Natural killer cell treated with Interleukin-12 subunit alpha and Interleukin-12 subunit beta and Interleukin-15 and Interleukin-18, amount 100 ng/mL, for 72 hours (primary cell): Measurements from ENCODE around the gene CLBA1. TPM values are rescaled to one million over a fixed set of nuclear protein-coding genes. Genes with fewer than 3 reads are reported as not detected.

Experiments
- ATAC-seq, 2 donors: fragments of 150-1000 bp; cut with Tn5 transposase in 1 of 2; sonication (Bioruptor Pico), chemical (Tn5 transposase) in 1 of 2; 2 replicates each; pipeline ENCODE4 v1.10.0; 2021
- DNase-seq: peaks from one replicate; pipeline ENCODE4 v3.0.0; 2022; ENCODE audit warnings: low spot score
- H3K27ac Mint-ChIP-seq, 2 donors: 1 replicate in 1 of 2; 2 replicates in 1 of 2; pipeline ENCODE4 v1.8.0; 2022; ENCODE audit warnings: mixed read lengths in 2 of 2, mild to moderate bottlenecking in 1 of 2, moderate library complexity in 1 of 2
- H3K27me3 Mint-ChIP-seq, 2 donors: 1 replicate in 1 of 2; 2 replicates in 1 of 2; pipeline ENCODE4 v1.8.0; 2022; ENCODE audit warnings: mixed read lengths in 2 of 2
- H3K36me3 Mint-ChIP-seq: one replicate; pipeline ENCODE4 v1.8.0; 2022; ENCODE audit warnings: mixed read lengths
- H3K4me1 Mint-ChIP-seq, 2 donors: 1 replicate in 1 of 2; 2 replicates in 1 of 2; pipeline ENCODE4 v1.8.0; 2022; ENCODE audit warnings: low read depth in 2 of 2, mixed read lengths in 2 of 2, mild to moderate bottlenecking in 1 of 2
- H3K4me3 Mint-ChIP-seq: one replicate; pipeline ENCODE4 v1.8.0; 2022; ENCODE audit warnings: mixed read lengths
- H3K9me3 Mint-ChIP-seq: 2 replicates; pipeline ENCODE4 v1.8.0; 2022; ENCODE audit warnings: mixed read lengths
- total RNA-seq, 2 donors: library from RNA; stranded (reverse); gene quantifications; one replicate each; pipeline ENCODE4 v1.2.3, GENCODE V29; 2022

CLBA1 gene
- total RNA-seq, 2 donors from 2014 or later: 1.2 to 1.5 TPM

DNA sequence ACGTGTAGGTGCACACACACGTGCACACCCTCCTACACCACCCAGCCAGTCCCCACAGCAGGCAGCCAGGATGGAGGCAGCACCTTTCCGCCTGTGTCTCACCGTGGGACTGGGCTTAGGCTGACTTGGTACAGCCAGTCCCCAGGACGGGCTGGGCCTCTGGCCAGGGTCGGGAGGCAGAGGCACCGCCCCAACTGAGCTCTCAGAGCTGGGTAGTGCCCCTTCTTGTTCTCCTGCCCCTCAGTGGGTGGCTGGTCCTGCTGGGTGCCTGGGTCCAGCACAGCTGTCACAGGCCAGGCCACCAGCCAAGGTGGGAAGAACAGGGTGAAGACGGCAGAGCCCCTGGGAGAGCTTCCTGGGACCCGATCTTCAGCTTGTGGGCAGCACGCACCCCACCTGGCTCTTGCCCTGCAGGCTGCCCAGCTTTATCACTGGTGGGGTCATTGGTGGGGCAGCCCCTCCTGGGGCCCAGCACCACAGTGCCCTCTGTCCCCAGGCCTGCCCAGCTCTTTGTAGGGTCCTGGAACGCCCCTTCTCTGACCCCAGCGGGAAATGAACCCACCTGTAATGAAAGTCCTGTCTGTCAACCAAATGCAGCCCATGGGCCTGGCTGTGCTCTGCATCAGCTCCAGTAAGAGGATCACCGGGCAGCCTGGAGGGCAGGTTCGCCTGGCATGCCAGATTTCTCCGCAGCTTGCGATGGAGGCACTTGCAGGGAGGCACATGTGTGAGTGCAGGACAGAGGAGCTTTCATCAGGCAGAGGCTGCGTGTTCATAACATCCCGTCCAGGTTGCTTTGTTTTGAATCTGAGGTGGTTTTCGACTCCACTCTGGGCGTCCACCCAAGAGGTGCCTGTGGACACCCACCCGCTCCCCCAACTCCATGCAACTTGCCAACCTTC is 20.6 kb downstream of the CLBA1 start:
- no peak overlapping the region for H3K27ac Mint-ChIP-seq
- H3K4me3 Mint-ChIP-seq: no peak overlapping the region
- H3K36me3 Mint-ChIP-seq: no peaks in the 10 kb centered on the region
- H3K27me3 Mint-ChIP-seq: no peaks in the 10 kb centered on the region
- ATAC-seq: peak; percentile 12 to 53
- no peaks in the 10 kb centered on the region for H3K4me1 Mint-ChIP-seq
- H3K9me3 Mint-ChIP-seq: no peaks in the 10 kb centered on the region
- DNase-seq: no peak

DNA sequence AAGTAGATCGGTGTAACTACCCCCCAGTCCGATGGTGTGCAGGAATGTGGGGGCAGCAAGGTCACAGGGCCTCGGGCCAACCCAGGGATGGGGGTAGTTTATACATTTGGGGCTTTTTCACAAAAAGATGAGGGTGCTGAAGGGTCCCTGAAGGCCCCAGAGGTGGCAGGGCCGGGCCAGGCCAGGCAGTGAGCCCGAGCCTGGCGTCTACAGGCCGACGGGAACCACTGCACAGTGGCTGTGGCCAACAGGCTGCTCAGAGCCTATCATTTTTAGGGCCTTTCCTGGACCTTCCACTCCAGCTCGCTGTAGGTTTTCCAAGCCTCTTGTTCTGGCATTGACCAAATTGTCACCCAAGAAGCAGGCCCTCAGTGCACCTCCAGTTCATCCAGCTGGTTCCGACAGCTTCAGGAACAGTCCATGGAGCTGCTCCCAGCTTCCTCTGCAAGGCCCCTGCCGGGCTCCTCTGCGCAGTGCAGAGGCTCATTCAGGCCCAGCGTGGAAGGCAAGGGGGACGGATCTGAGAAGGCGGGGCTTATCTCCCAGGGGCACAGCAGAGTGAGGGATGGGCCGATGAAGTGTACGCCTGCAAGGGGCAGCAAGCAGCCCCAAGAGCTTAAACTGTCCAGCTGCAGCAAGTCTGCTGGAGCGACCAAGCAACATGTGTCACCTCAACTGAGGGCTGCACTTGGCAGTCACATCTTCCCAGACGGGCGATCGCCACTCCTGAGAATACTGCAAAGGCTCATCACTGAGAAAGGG is 21.4 kb downstream of the CLBA1 start:
- Mint-ChIP-seq H3K27me3 (no peaks in the 10 kb centered on the region), H3K36me3 (no peaks in the 10 kb centered on the region), H3K27ac (no peak overlapping the region), H3K9me3 (no peaks in the 10 kb centered on the region), H3K4me3 (no peak overlapping the region), H3K4me1 (peaks cover 0 to 2% of the 10 kb centered on the region in 2 donors)
- ATAC-seq (no peak), DNase-seq (no peak)

GRCh38 chr14:105007593-105008264 is 22.1 kb downstream of the CLBA1 start:
- peaks cover 0 to 2% of the 10 kb centered on the region in 2 donors for H3K4me1 Mint-ChIP-seq
- ATAC-seq: no peak
- no peak overlapping the region for H3K4me3 Mint-ChIP-seq
- DNase-seq: no peak
- no peak overlapping the region for H3K27ac Mint-ChIP-seq
- H3K36me3 Mint-ChIP-seq: no peaks in the 10 kb centered on the region
- H3K9me3 Mint-ChIP-seq: no peaks in the 10 kb centered on the region
- H3K27me3 Mint-ChIP-seq: no peaks in the 10 kb centered on the region

DNA sequence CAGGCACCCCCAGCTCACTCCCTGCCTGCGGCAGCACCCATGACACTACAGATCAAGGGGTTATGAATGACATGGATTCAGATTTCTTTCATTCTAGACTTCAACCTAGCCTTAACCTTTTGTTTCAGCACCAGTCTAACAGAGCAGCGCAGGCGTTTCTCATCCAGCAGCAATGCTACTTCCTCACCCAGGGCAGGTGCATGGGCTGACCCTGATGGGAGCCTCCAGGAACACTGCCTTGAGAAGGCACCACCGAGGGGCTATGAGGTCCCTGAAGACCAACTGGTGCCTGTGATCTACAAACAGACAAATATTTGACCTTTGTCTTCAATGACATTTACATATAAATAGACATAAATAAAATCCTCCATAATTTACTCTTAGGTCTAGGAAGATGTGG is 24.5 kb downstream of the CLBA1 start:
- Mint-ChIP-seq H3K27ac (no peak overlapping the region), H3K9me3 (no peaks in the 10 kb centered on the region), H3K4me3 (no peak overlapping the region), H3K27me3 (no peaks in the 10 kb centered on the region), H3K4me1 (peaks cover 14 to 19% of the 10 kb centered on the region in 2 donors), H3K36me3 (no peaks in the 10 kb centered on the region)
- DNase-seq (no peak), ATAC-seq (no peak)

DNA sequence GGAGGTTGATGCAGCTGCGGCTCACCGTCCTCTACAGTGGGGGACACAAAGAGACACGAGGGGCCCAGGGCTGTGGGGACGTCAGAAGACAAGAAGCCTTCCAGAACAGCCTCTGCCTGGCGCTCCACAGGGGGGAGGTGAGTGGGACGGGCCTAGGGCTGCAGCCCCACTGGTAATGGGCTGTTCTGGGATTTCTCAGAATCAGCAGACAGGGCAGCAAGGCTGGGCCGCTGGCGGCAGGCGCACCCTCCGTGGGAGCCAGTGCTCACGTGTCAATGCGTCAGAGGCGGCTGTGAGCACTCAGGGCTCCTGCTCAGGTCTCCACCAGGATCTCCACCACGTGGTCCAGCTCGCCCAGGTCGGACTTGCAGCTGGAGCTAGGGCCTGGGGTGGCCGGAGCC is 25.3 kb downstream of the CLBA1 start:
- Mint-ChIP-seq H3K9me3 (no peaks in the 10 kb centered on the region), H3K4me3 (no peak overlapping the region), H3K27me3 (no peaks in the 10 kb centered on the region), H3K36me3 (no peaks in the 10 kb centered on the region), H3K27ac (no peak overlapping the region), H3K4me1 (peaks cover 20 to 25% of the 10 kb centered on the region in 2 donors)
- peak in 1 of 2 donors; percentile 7 for ATAC-seq
- no peak for DNase-seq

- peaks cover 4% of the 10 kb centered on the region for H3K36me3 Mint-ChIP-seq
- no peaks in the 10 kb centered on the region for H3K27me3 Mint-ChIP-seq
- H3K9me3 Mint-ChIP-seq: no peaks in the 10 kb centered on the region
- ATAC-seq (peak in 1 of 2 donors; percentile 25), DNase-seq (no peak)
- no peak overlapping the region for H3K27ac Mint-ChIP-seq
- H3K4me3 Mint-ChIP-seq: no peak overlapping the region
- peaks cover 25 to 31% of the 10 kb centered on the region in 2 donors for H3K4me1 Mint-ChIP-seq
Measured at GRCh38 chr14:105011312-105011990, 25.9 kb downstream of the CLBA1 start.

DNA sequence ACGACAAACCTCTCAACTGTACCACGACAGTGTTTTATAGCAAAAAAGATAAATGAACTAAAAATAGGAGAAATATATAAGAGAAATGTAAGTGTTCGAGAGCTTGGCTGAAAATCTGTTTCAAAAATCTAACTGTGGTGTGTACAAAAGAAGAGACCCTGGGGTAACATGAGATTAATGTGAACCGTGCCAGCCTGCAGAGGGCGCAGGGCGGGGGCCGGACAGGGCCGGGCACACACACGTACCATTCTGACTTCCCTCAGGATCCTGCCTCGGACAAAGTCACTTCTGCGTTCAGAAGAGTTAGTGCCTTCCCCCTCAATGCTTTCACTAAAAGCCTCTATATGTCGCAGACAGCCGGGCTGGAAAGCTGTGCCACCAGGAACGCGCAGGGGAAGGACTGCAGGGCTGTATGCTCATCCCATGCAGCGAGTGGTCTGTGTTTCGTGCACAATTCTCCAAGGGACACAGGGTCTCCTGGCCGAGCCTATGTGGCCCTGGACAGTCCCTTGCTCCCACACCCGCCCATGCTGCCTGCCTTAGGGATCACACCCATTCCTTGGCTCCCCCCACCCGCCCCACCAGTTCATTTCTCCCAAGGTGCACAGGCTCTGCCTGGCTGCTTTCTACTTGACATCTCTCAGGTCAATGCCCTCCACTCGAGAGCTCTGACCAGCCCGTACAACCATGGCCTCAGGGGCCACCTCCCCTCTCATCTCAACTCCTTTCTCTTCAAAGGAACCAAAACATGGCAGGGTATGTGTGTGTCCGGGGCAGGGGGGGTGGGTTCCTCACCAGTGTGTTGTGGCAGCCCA is 26.8 kb downstream of the CLBA1 start:
- peaks cover 30 to 36% of the 10 kb centered on the region in 2 donors for H3K4me1 Mint-ChIP-seq
- no peaks in the 10 kb centered on the region for H3K27me3 Mint-ChIP-seq
- DNase-seq (no peak), ATAC-seq (peak in 1 of 2 donors; percentile 52)
- H3K36me3 Mint-ChIP-seq: peaks cover 9% of the 10 kb centered on the region
- no peaks in the 10 kb centered on the region for H3K9me3 Mint-ChIP-seq
- no peak overlapping the region for H3K27ac Mint-ChIP-seq
- no peak overlapping the region for H3K4me3 Mint-ChIP-seq

- peak overlapping the region; percentile 48 to 73 for H3K27ac Mint-ChIP-seq
- H3K4me3 Mint-ChIP-seq: no peak overlapping the region
- H3K4me1 Mint-ChIP-seq: peaks cover 33 to 40% of the 10 kb centered on the region in 2 donors
- peaks cover 9% of the 10 kb centered on the region for H3K36me3 Mint-ChIP-seq
- no peaks in the 10 kb centered on the region for H3K9me3 Mint-ChIP-seq
- no peak for DNase-seq
- H3K27me3 Mint-ChIP-seq: no peaks in the 10 kb centered on the region
- no peak for ATAC-seq
Measured at GRCh38 chr14:105013150-105013785, 27.7 kb downstream of the CLBA1 start.

- Mint-ChIP-seq H3K27me3 (no peaks in the 10 kb centered on the region), H3K4me1 (peaks cover 36 to 40% of the 10 kb centered on the region in 2 donors), H3K4me3 (peak overlapping the region; percentile 71), H3K9me3 (no peaks in the 10 kb centered on the region), H3K27ac (peak overlapping the region; percentile 48 to 73), H3K36me3 (peaks cover 9% of the 10 kb centered on the region)
- no peak for DNase-seq
- ATAC-seq: no peak
Measured at GRCh38 chr14:105014032-105014431, 28.4 kb downstream of the CLBA1 start.

DNA sequence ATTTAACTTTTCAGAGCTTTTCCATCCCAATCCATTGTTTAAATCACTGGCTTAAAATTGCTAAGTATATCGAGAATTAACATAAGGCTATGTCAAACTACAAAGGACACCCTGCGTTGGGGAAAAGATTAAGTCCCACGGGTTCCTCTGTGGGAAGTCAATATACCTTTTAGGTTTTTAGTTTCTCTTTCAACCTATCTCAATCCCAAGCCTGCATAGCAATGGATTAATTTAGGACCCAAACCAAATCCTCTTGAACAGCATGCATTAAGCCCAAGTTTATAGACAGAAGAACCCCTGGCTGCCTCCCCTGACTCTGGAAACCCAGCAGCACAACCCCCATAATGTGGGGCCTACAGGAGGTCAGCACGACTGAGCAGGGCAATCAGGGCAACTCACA is 29.0 kb downstream of the CLBA1 start:
- H3K36me3 Mint-ChIP-seq: peaks cover 9% of the 10 kb centered on the region
- ATAC-seq: no peak
- H3K27ac Mint-ChIP-seq: peak overlapping the region; percentile 48 to 73
- peaks cover 40% of the 10 kb centered on the region in 2 donors for H3K4me1 Mint-ChIP-seq
- DNase-seq: no peak
- H3K9me3 Mint-ChIP-seq: no peaks in the 10 kb centered on the region
- peak overlapping the region; percentile 71 for H3K4me3 Mint-ChIP-seq
- no peaks in the 10 kb centered on the region for H3K27me3 Mint-ChIP-seq

GRCh38 chr14:105015242-105015641 is 29.7 kb downstream of the CLBA1 start:
- H3K9me3 Mint-ChIP-seq: no peaks in the 10 kb centered on the region
- H3K4me1 Mint-ChIP-seq: peaks cover 40 to 43% of the 10 kb centered on the region in 2 donors
- peak overlapping the region; percentile 71 for H3K4me3 Mint-ChIP-seq
- no peaks in the 10 kb centered on the region for H3K27me3 Mint-ChIP-seq
- H3K27ac Mint-ChIP-seq: peak overlapping the region; percentile 48 to 73
- DNase-seq (no peak), ATAC-seq (no peak)
- peaks cover 9% of the 10 kb centered on the region for H3K36me3 Mint-ChIP-seq

GRCh38 chr14:105015905-105016304 is 30.3 kb downstream of the CLBA1 start:
- H3K4me3 Mint-ChIP-seq: peak overlapping the region; percentile 71

More at GRCh38 chr14:105015905-105016304, 30.3 kb downstream of the CLBA1 start:
- H3K27ac Mint-ChIP-seq: peak overlapping the region; percentile 48 to 73
- H3K27me3 Mint-ChIP-seq: no peaks in the 10 kb centered on the region
- DNase-seq (no peak), ATAC-seq (no peak)
- no peaks in the 10 kb centered on the region for H3K9me3 Mint-ChIP-seq
- peaks cover 40 to 43% of the 10 kb centered on the region in 2 donors for H3K4me1 Mint-ChIP-seq
- H3K36me3 Mint-ChIP-seq: peaks cover 9% of the 10 kb centered on the region
